SU-DHL-6 (cell line): ENCODE measurements around the gene KLHDC3.

Experiments used
- EZH2phosphoT487 ChIP-seq: fragments of 200-600 bp; sonication (generic), shearing (Covaris generic); conservative IDR thresholded peaks from 2 replicates; pipeline ENCODE4 v1.6.1; 2018; ENCODE audit warnings: mild to moderate bottlenecking, antibody characterized with exemption, low read length, moderate library complexity, mixed read lengths
- TF ChIP-seq, protein P1 (sequence below): fragments of 200-600 bp; sonication (generic); IDR thresholded peaks from one replicate; pipeline ENCODE4 v1.5.1; 2017; ENCODE audit warnings: antibody characterized with exemption, mild to moderate bottlenecking, low read length, moderate library complexity; ENCODE audit not compliant: insufficient read depth, poor library complexity, severe bottlenecking

DNA sequence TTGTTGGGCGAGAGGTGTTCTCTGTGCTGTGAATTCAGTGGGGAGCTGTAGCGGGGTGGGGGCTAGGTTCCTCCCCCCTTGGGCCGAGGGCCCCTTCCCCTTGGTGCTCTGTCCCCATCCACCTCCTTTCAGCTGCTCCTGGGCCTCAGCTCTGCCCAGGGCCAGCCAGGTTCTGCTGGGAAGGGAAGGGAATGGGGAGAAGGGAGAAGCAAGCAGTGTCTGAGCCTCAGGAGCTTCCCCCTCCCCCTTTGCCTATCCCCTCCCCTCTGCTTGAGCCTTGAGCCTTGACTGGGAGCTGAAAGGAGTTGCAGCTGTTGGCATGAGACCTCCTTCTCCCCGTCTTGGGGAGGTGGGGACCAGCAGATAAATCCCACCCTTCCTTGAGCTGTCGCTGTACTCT lies 6.8 kb downstream of the KLHDC3 start:
- TF ChIP-seq, protein P1, sequence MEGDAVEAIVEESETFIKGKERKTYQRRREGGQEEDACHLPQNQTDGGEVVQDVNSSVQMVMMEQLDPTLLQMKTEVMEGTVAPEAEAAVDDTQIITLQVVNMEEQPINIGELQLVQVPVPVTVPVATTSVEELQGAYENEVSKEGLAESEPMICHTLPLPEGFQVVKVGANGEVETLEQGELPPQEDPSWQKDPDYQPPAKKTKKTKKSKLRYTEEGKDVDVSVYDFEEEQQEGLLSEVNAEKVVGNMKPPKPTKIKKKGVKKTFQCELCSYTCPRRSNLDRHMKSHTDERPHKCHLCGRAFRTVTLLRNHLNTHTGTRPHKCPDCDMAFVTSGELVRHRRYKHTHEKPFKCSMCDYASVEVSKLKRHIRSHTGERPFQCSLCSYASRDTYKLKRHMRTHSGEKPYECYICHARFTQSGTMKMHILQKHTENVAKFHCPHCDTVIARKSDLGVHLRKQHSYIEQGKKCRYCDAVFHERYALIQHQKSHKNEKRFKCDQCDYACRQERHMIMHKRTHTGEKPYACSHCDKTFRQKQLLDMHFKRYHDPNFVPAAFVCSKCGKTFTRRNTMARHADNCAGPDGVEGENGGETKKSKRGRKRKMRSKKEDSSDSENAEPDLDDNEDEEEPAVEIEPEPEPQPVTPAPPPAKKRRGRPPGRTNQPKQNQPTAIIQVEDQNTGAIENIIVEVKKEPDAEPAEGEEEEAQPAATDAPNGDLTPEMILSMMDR, result no peak
- TF ChIP-seq EZH2phosphoT487, result no peak
